ENCODE measurements around the gene MN1. TPM values are rescaled to one million over a fixed set of nuclear protein-coding genes. Genes with fewer than 3 reads are reported as not detected.

Gene MN1
- polyA plus RNA-seq, 4 donors = 9.6 to 36.3 (median 9.9) TPM

GRCh38 chr22:27800250-27801201 lies 1.0 kb downstream of the MN1 start:
- no peak for DNase-seq (ENCODE audit: low read depth in 4 of 4, low spot score in 3 of 4)

- no peak for DNase-seq (ENCODE audit: low read depth in 4 of 4, low spot score in 3 of 4)
Observed at GRCh38 chr22:27799827-27800249, 1.7 kb downstream of the MN1 start.

DNA sequence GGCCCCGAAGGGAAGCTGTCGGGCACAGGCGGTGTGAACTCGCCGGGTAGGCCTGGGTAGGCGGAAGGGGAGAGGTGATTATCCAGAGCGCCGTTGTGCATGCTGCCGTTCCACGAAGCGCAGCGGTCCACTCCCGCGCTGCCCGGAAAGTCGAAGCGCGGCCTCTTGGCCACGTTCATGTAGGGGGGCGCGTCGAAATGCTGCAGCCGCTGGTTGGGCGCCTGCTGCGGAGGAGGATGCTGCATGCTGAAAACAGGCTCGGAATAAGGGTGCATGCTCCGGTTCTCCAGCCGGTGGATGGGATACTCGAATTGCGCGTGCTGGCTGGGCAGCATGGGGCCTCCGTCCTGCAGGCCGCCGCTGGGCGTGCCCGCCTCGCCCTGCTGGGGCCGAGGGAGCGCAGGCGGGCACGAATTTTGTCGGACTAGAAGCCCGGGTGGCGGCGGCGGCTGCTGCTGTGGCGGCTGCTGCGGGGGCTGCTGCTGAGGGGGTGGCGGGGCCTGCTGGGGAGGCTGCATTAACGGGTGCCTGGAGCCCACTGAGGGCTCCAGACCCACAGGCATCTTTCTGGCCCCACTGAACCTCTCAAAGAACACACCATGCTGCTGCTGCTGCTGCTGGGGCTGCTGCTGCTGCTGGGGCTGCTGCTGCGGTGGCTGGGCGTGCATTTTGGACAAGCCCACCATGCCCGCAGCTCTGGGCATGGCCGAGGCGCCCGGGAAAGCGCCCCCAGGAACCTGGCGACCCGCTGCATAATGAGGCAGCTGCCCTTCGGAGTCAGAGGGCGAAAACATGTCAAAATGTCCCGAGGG lies 2.3 kb downstream of the MN1 start:
- DNase-seq (ENCODE audit: low read depth in 4 of 4, low spot score in 3 of 4) = no peak

DNA sequence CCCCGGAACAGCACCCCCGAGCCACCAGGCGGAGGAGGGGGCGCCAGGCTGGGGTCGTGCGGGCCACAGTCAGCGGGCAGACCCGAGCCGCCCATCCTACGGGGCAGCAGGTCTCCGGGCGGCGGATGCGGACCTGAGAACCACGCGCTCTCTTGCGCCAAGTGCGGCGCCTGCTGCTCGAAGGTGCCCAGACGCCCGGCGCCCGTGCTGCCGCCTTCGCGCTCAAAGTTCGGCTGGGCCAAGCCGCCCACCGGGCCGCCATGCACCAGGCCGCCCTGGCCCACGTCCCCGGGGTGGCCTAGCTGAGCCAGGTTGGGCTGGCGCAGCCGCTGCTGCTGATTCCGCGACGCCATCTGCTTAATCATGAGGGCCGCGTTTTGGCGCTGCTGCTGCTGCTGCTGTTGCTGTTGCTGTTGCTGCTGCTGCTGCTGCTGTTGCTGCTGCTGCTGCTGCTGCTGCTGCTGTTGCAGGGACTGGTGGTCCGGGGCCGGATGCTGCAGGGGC lies 3.0 kb downstream of the MN1 start:
- no peak for DNase-seq (ENCODE audit: low read depth in 4 of 4, low spot score in 3 of 4)

GRCh38 chr22:27797520-27798391 lies 3.8 kb downstream of the MN1 start:
- no peak for DNase-seq (ENCODE audit: low read depth in 4 of 4, low spot score in 3 of 4)

GRCh38 chr22:27796829-27797519 lies 4.6 kb downstream of the MN1 start:
- DNase-seq (ENCODE audit: low read depth in 4 of 4, low spot score in 3 of 4) = no peak

- DNase-seq (ENCODE audit: low read depth in 4 of 4, low spot score in 3 of 4) = no peak
Observed at GRCh38 chr22:27795696-27796517, 5.6 kb downstream of the MN1 start.

- DNase-seq (ENCODE audit: low read depth in 4 of 4, low spot score in 3 of 4) = no peak
Observed at GRCh38 chr22:27795053-27795452, 6.5 kb downstream of the MN1 start.

DNA sequence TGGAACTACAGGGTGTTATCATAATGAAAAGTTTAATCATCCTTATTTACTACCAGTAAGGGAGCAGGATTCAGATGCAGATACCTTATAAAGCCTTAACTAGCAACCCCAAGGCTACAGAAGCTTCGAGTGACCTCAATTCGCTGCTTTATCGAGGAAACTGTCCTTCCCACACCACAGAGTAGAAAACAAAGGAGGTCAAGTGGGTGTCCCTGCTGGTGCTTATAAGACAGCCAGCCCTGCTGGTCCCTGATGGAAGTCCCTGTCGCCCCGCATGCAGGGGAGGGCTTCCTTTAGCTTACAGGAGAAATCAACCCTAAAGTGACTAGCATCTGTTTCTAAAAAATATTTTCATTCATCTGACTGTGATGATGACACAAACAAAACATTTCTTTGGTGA lies 7.3 kb downstream of the MN1 start:
- no peak for DNase-seq (ENCODE audit: low read depth in 4 of 4, low spot score in 3 of 4)

GRCh38 chr22:27793576-27793975 lies 8.0 kb downstream of the MN1 start:
- no peak for DNase-seq (ENCODE audit: low read depth in 4 of 4, low spot score in 3 of 4)

- no peak for DNase-seq (ENCODE audit: low read depth in 4 of 4, low spot score in 3 of 4)
Observed at GRCh38 chr22:27792452-27793161, 8.9 kb downstream of the MN1 start.

DNA sequence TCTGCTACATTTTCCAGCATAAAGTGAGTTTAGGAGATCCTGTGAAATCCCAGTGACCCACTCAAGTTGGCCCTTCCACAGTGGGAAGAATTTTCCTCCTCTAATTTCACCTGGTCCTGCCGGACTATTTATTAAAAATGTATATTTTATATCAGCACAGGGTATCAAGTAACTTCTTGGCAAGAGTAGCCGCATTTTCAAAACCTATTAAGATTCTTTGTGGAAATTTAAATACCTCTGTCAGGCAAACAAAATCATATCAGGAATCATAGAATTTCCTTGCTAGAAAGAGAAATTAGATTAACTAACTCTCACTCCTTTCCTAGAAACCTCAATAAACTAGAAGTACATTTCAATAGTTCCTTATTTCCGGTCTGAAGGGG lies 9.7 kb downstream of the MN1 start:
- no peak for DNase-seq (ENCODE audit: low read depth in 4 of 4, low spot score in 3 of 4)

DNA sequence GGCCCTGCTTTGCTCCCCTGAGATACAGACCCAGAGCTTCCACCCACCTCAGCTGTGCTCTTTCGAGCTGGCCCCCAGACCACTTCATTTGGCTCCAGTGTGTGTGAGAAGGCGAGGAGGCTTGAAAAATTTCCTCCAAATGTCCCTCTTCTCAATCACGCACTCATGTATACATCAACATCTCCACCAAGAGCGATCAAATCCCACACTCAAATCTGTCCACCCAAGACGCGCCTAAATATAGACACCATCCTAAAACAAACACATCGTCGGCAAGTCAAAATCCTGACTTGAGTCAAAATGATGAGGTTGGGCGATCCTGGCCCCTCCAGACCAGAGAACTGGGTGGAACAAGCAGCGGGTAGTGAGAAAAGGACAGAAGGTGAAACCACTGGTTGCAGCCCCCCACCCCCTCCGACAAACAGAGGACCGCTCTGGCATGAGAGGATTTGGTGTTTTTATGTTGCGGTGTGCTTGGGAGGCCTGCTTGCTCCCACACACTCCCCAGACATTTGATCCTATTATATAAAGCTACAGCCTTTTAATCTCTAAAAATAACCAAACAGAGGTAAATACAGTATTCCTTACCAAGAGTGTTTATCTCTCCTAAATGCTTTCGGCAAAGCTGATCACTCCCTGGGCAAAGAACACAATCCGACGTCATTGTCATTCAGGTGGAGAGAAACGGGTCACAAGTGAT lies 10.2 kb downstream of the MN1 start:
- no peak for DNase-seq (ENCODE audit: low read depth in 4 of 4, low spot score in 3 of 4)

DNA sequence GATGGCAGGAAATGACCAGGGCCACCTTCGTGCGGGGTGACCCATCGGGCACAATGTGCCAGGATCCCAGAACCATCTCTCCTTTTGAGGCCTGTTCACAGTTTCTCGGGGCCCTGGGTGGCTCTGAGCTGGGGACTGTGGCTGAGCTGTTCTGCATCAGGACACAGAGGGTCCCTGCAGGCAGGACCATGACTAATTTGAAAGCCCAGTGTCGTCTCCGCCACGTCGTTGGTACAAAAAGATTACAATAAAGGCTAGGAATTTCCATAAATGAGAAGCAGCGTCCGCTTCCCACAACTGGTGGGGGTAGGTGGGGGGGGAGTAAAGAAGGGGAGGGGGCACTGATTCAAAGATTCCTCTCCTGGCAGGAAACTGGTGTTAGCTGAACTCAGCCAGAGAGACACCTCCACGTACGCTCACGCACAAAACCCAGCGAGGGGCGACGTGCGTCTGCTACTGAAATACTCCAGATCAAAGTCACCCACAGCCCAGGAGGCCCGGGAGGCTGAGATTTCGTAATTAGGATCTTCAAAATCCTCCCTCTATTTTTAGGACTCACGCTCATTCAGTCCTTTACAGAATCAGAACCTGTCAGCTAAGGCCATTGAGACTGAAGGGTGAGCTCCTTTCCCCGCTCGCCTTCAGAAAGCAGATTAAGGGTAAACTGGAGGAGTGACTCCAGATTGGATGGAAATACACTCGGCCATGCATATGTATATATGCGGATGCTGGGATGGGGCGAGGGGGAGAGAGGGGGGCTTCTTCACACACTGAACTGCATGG lies 11.0 kb downstream of the MN1 start:
- DNase-seq (ENCODE audit: low read depth in 4 of 4, low spot score in 3 of 4) = no peak

DNA sequence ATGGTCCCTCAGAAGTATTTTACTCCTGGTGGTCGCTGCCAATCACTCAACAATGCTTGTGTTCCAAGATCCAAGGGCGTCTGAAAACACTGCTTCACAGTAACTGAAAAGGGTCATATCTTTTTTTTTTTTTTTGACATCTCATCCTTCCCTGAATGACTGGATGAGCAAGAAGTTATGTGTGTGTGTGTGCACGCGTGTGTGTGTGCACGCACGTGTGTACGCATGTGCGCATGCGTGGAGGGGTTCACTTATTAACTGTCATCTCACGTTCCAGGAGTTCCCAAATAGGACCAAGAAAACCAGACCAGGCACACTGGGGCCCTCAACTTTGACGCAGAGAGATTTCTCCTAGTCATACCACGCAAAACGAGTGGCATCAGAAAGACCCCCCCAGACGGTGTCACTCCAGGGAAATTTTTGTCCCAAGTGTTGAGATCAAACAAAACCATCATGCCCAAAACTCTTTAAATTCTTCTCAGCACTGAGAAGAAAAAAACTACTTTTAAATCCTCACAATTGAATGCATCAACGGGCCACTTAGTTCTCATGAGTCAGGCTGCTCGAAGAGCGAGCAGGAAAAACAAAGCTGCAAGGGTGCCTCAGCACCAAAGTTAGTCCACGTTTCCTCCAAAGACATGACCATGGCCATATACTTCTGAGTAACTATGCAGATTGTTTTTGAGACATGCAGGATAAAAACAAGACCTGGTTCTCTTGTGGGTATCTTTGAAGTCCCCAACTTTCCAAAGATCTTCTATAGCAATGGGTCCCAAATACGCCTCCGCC lies 12.9 kb downstream of the MN1 start:
- no peak for DNase-seq (ENCODE audit: low read depth in 4 of 4, low spot score in 3 of 4)

- DNase-seq (ENCODE audit: low read depth in 4 of 4, low spot score in 3 of 4) = no peak
Observed at GRCh38 chr22:27786965-27787364, 14.6 kb downstream of the MN1 start.
